Vagina (tissue), 2 donors: ENCODE measurements around the gene SERGEF.

Source experiments
- POLR2A ChIP-seq, 2 donors: fragments of 450-650 bp; IDR thresholded peaks; one replicate each; pipeline ENCODE4 v1.6.1; 2017; ENCODE audit warnings: antibody characterized with exemption in 2 of 2, mild to moderate bottlenecking in 2 of 2, moderate library complexity in 2 of 2
- POLR2AphosphoS5 ChIP-seq, 2 donors: sonication (generic); formaldehyde crosslinking; IDR thresholded peaks; one replicate each; pipeline ENCODE4 v1.9.0; 2017; ENCODE audit warnings: antibody characterized with exemption in 2 of 2, mild to moderate bottlenecking in 2 of 2, low read depth in 1 of 2; ENCODE audit not compliant: insufficient read depth in 1 of 2
- TF ChIP-seq, protein P1 (sequence below), 3 experiments: fragments of 450-650 bp in 2 of 3; fragments of 200-600 bp in 1 of 3; sonication (generic) in 1 of 3; IDR thresholded peaks; one replicate each; pipeline ENCODE4 v1.5.1; 2017 to 2019; ENCODE audit warnings: antibody characterized with exemption in 3 of 3, mild to moderate bottlenecking in 2 of 3, moderate library complexity in 2 of 3

- TF ChIP-seq, protein P1, sequence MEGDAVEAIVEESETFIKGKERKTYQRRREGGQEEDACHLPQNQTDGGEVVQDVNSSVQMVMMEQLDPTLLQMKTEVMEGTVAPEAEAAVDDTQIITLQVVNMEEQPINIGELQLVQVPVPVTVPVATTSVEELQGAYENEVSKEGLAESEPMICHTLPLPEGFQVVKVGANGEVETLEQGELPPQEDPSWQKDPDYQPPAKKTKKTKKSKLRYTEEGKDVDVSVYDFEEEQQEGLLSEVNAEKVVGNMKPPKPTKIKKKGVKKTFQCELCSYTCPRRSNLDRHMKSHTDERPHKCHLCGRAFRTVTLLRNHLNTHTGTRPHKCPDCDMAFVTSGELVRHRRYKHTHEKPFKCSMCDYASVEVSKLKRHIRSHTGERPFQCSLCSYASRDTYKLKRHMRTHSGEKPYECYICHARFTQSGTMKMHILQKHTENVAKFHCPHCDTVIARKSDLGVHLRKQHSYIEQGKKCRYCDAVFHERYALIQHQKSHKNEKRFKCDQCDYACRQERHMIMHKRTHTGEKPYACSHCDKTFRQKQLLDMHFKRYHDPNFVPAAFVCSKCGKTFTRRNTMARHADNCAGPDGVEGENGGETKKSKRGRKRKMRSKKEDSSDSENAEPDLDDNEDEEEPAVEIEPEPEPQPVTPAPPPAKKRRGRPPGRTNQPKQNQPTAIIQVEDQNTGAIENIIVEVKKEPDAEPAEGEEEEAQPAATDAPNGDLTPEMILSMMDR (IDR thresholded peaks at IDR 0.05): no peak
- TF ChIP-seq POLR2A (IDR thresholded peaks at IDR 0.05): no peak
- TF ChIP-seq POLR2AphosphoS5 (IDR thresholded peaks at IDR 0.05; ENCODE audit: insufficient read depth in 1 of 2, low read depth in 1 of 2): no peak
Observed at GRCh38 chr11:17765356-17766072, 247.3 kb downstream of the SERGEF start.
